Measurements from ENCODE around the gene C9orf78. TPM values are rescaled to one million over a fixed set of nuclear protein-coding genes. Genes with fewer than 3 reads are reported as not detected.

C9orf78 gene
- total RNA-seq, 1 donor from 2014 or later: 30.8 TPM

GRCh38 chr9:129826759-129827158 is 8.3 kb downstream of the C9orf78 start:
- Mint-ChIP-seq H3K4me1 (ENCODE audit: low read depth) (peaks cover 7% of the 10 kb centered on the region), H3K27ac (no peak overlapping the region), H3K36me3 (ENCODE audit: insufficient read depth) (peaks cover 13% of the 10 kb centered on the region), H3K9me3 (ENCODE audit: low read depth) (no peaks in the 10 kb centered on the region), H3K27me3 (no peaks in the 10 kb centered on the region), H3K4me3 (ENCODE audit: low read depth) (no peak overlapping the region)
- TF ChIP-seq CTCF (IDR thresholded peaks at IDR 0.05; ENCODE audit: unreplicated experiment): no peak
- no peak for DNase-seq (ENCODE audit: low spot score, unreplicated experiment)

- no peak overlapping the region for H3K4me3 Mint-ChIP-seq (ENCODE audit: low read depth)
- no peaks in the 10 kb centered on the region for H3K9me3 Mint-ChIP-seq (ENCODE audit: low read depth)
- DNase-seq (ENCODE audit: low spot score, unreplicated experiment): no peak
- H3K27ac Mint-ChIP-seq: no peak overlapping the region
- no peak for TF ChIP-seq CTCF (IDR thresholded peaks at IDR 0.05; ENCODE audit: unreplicated experiment)
- H3K36me3 Mint-ChIP-seq (ENCODE audit: insufficient read depth): peaks cover 12% of the 10 kb centered on the region
- no peaks in the 10 kb centered on the region for H3K27me3 Mint-ChIP-seq
- H3K4me1 Mint-ChIP-seq (ENCODE audit: low read depth): peaks cover 7% of the 10 kb centered on the region
These were observed 8.7 kb downstream of the C9orf78 start for GRCh38 chr9:129826344-129826743.

GRCh38 chr9:129823935-129824601 is 11.0 kb downstream of the C9orf78 start, which contains the start of gene TOR1A:
TSS of gene TOR1A (minus strand) at chr9:129824136. CDS start at chr9:129824085, 51 bp downstream.
- H3K4me3 Mint-ChIP-seq (ENCODE audit: low read depth): peak within 1 kb of the TSS; percentile 81
- H3K27ac Mint-ChIP-seq: peak within 1 kb of the TSS; percentile 91
- DNase-seq (ENCODE audit: low spot score, unreplicated experiment): peak; percentile 80
- peaks cover 7% of the 10 kb centered on the region for H3K4me1 Mint-ChIP-seq (ENCODE audit: low read depth)
- no peak for TF ChIP-seq CTCF (IDR thresholded peaks at IDR 0.05; ENCODE audit: unreplicated experiment)
- H3K27me3 Mint-ChIP-seq: no peaks in the 10 kb centered on the region
- H3K9me3 Mint-ChIP-seq (ENCODE audit: low read depth): no peaks in the 10 kb centered on the region
- peaks cover 6% of the 10 kb centered on the region for H3K36me3 Mint-ChIP-seq (ENCODE audit: insufficient read depth)

GRCh38 chr9:129823542-129823934 is 11.5 kb downstream of the C9orf78 start:
- Mint-ChIP-seq H3K9me3 (ENCODE audit: low read depth) (no peaks in the 10 kb centered on the region), H3K36me3 (ENCODE audit: insufficient read depth) (peaks cover 8% of the 10 kb centered on the region), H3K27me3 (no peaks in the 10 kb centered on the region), H3K4me1 (ENCODE audit: low read depth) (peaks cover 7% of the 10 kb centered on the region), H3K27ac (peak overlapping the region; percentile 91), H3K4me3 (ENCODE audit: low read depth) (peak overlapping the region; percentile 81)
- no peak for TF ChIP-seq CTCF (IDR thresholded peaks at IDR 0.05; ENCODE audit: unreplicated experiment)
- DNase-seq (ENCODE audit: low spot score, unreplicated experiment): no peak

- no peak for TF ChIP-seq CTCF (IDR thresholded peaks at IDR 0.05; ENCODE audit: unreplicated experiment)
- peaks cover 7% of the 10 kb centered on the region for H3K4me1 Mint-ChIP-seq (ENCODE audit: low read depth)
- peak overlapping the region; percentile 69 for H3K27ac Mint-ChIP-seq
- H3K4me3 Mint-ChIP-seq (ENCODE audit: low read depth): peak overlapping the region; percentile 81
- no peak for DNase-seq (ENCODE audit: low spot score, unreplicated experiment)
- no peaks in the 10 kb centered on the region for H3K9me3 Mint-ChIP-seq (ENCODE audit: low read depth)
- peaks cover 10% of the 10 kb centered on the region for H3K36me3 Mint-ChIP-seq (ENCODE audit: insufficient read depth)
- no peaks in the 10 kb centered on the region for H3K27me3 Mint-ChIP-seq
These were observed 12.1 kb downstream of the C9orf78 start for GRCh38 chr9:129822898-129823541.

Data from progenitor cell of endocrine pancreas (in vitro differentiated cells).